Endothelial cell of umbilical vein (primary cell): ENCODE data around the gene KCNH1. TPM values are rescaled to one million over a fixed set of nuclear protein-coding genes. Genes with fewer than 3 reads are reported as not detected.

Experiments used
- BruUV-seq: library from RNA; stranded (reverse); fragments of 400-500 nt; replicated peaks from 2 replicates; lab custom pipeline; 2021; lab: Mats Ljungman, UMichigan
- CTCF ChIA-PET: fragments of 300-600, 350-600 bp; sonication (Branson Sonifier 250); formaldehyde crosslinking; loops from one replicate; lab custom pipeline; 2021; ENCODE audit warnings: antibody characterized with exemption, inconsistent platforms; lab: Charles Lee
- POLR2A ChIA-PET: fragments of 300-600, 350-600 bp; sonication (Branson Sonifier 250); formaldehyde crosslinking; loops from one replicate; lab custom pipeline; 2021; ENCODE audit warnings: antibody characterized with exemption, inconsistent platforms; lab: Charles Lee
- DNase-seq: peaks from one replicate; pipeline ENCODE4 v3.0.0-alpha.2; 2011; ENCODE audit warnings: low read depth, low spot score
- FAIRE-seq: peaks from 2 replicates; lab custom pipeline; 2011; peaks lifted over from hg19 to GRCh38; lab: Jason Lieb, UNC
- H2AFZ ChIP-seq: 2 replicates; pipeline ENCODE4 v1.6.0; 2012; ENCODE audit warnings: low read depth, low read length, control low read depth, inconsistent platforms
- H3K27ac ChIP-seq: 2 replicates; pipeline ENCODE4 v1.5.1; 2011; ENCODE audit warnings: low read depth, mild to moderate bottlenecking, control low read depth, low read length, moderate library complexity; ENCODE audit not compliant: insufficient read depth
- H3K27me3 ChIP-seq, 2 experiments: 2 replicates each; pipeline versions ENCODE4 v1.6.0 to v1.6.1; 2011; ENCODE audit warnings: low read length in 2 of 2, mixed read lengths in 1 of 2; ENCODE audit not compliant: control insufficient read depth in 2 of 2, insufficient read depth in 2 of 2
- H3K36me3 ChIP-seq, 2 experiments: 2 replicates in 1 of 2; 3 replicates in 1 of 2; pipeline ENCODE4 v1.5.1; 2011; ENCODE audit warnings: low read length in 2 of 2, mild to moderate bottlenecking in 1 of 2, moderate library complexity in 1 of 2; ENCODE audit not compliant: control insufficient read depth in 2 of 2, insufficient read depth in 2 of 2; ENCODE audit errors: extremely low read depth in 1 of 2
- H3K4me1 ChIP-seq: 3 replicates; pipeline ENCODE4 v1.5.1; 2011; ENCODE audit warnings: mild to moderate bottlenecking, low read length; ENCODE audit not compliant: control insufficient read depth, insufficient read depth; ENCODE audit errors: extremely low read depth
- H3K4me2 ChIP-seq: 2 replicates; pipeline ENCODE4 v1.6.1; 2011; ENCODE audit warnings: low read length, control low read depth, mixed read lengths; ENCODE audit not compliant: insufficient read depth
- H3K4me3 ChIP-seq, 3 experiments: fragments of 200-600 bp in 1 of 3; sonication (generic), shearing (Covaris generic) in 1 of 3; replicated peaks in 1 of 3; 2 replicates each; pipeline ENCODE4 v1.5.1; 2011 to 2016; ENCODE audit warnings: control low read depth in 3 of 3, low read length in 3 of 3, mild to moderate bottlenecking in 2 of 3, inconsistent platforms in 1 of 3, low read depth in 1 of 3, moderate library complexity in 1 of 3; ENCODE audit not compliant: insufficient read depth in 1 of 3
- H3K79me2 ChIP-seq: 2 replicates; pipeline ENCODE4 v1.6.0; 2012; ENCODE audit warnings: low read length, inconsistent platforms; ENCODE audit not compliant: control insufficient read depth, insufficient read depth
- H3K9ac ChIP-seq: replicated peaks from 2 replicates; pipeline ENCODE3; 2011; ENCODE audit warnings: low read length, control low read depth; ENCODE audit not compliant: insufficient read depth; ENCODE audit errors: extremely low read depth
- H3K9me1 ChIP-seq: replicated peaks from 3 replicates; pipeline ENCODE4 v1.6.0; 2011; ENCODE audit warnings: mild to moderate bottlenecking, low read length; ENCODE audit not compliant: control insufficient read depth, insufficient read depth; ENCODE audit errors: extremely low read depth
- H3K9me3 ChIP-seq: replicated peaks from 2 replicates; pipeline ENCODE4 v1.5.1; 2012; ENCODE audit warnings: low read length, inconsistent platforms; ENCODE audit not compliant: control insufficient read depth, insufficient read depth
- H4K20me1 ChIP-seq: replicated peaks from 2 replicates; pipeline ENCODE3; 2011; ENCODE audit warnings: mild to moderate bottlenecking, low read length; ENCODE audit not compliant: control insufficient read depth, insufficient read depth; ENCODE audit errors: extremely low read depth
- EZH2 ChIP-seq: IDR thresholded peaks from 2 replicates; pipeline ENCODE4 v1.6.1; 2012; ENCODE audit warnings: borderline replicate concordance, low read depth, mild to moderate bottlenecking, moderate library complexity, low read length, inconsistent platforms; ENCODE audit not compliant: severe bottlenecking
- FOS ChIP-seq: IDR thresholded peaks from 2 replicates; pipeline ENCODE4 v1.6.1; 2011; ENCODE audit warnings: mild to moderate bottlenecking, low read length, moderate library complexity, borderline replicate concordance; ENCODE audit not compliant: insufficient read depth
- GATA2 ChIP-seq: IDR thresholded peaks from 2 replicates; pipeline ENCODE4 v1.7.0; 2011; ENCODE audit warnings: low read depth, mild to moderate bottlenecking, moderate library complexity, mixed read lengths, low read length; ENCODE audit not compliant: insufficient read length, insufficient read depth
- JUN ChIP-seq: IDR thresholded peaks from 2 replicates; pipeline ENCODE4 v1.6.1; 2011; ENCODE audit warnings: borderline replicate concordance, low read depth; ENCODE audit not compliant: insufficient read length, insufficient read depth
- MYC ChIP-seq: IDR thresholded peaks from one replicate; pipeline ENCODE4 v1.6.1; 2011; ENCODE audit warnings: mild to moderate bottlenecking, low read depth, low read length
- POLR2A ChIP-seq: IDR thresholded peaks from 2 replicates; pipeline ENCODE4 v1.6.1; 2012; ENCODE audit warnings: low read depth, mild to moderate bottlenecking, control low read depth, low read length
- POLR2AphosphoS5 ChIP-seq: IDR thresholded peaks from 2 replicates; pipeline ENCODE4 v1.6.1; 2012; ENCODE audit warnings: low read depth, mild to moderate bottlenecking, control low read depth, low read length, moderate library complexity; ENCODE audit not compliant: insufficient read depth
- dilution Hi-C: fragments of 300-500 bp; cut with MboI; formaldehyde crosslinking; loops from one replicate; pipeline ENCODE4 v1.15.0; 2019; ENCODE audit warnings: low sequenced_read_pairs; ENCODE audit not compliant: extremely low pct_ligation_motif_present
- intact Hi-C: fragments of 100-400 bp; cut with micrococcal nuclease; formaldehyde crosslinking; loops from one replicate; pipeline ENCODE4 v1.10.0; 2022
- polyA plus RNA-seq, 4 experiments: library from polyadenylated mRNA; depleted of rRNA in 3 of 4; stranded (reverse) in 3 of 4; unstranded in 1 of 4; fragments of >200 nt; gene quantifications; 2 replicates each; pipeline versions ENCODE4 v1.2.1 to v1.2.3, GENCODE V29; 2011 to 2012; ENCODE audit warnings: missing spikeins in 1 of 4
- total RNA-seq: library from RNA; stranded (reverse); gene quantifications from 2 replicates; pipeline ENCODE4 v1.2.3, GENCODE V29; 2021
- TF ChIP-seq, protein P1 (sequence below): IDR thresholded peaks from 2 replicates; pipeline ENCODE4 v1.6.1; 2011; ENCODE audit not compliant: insufficient read depth, insufficient read length
- TF ChIP-seq, protein P2 (sequence below), 2 donors: IDR thresholded peaks; 1 replicate in 1 of 2; 2 replicates in 1 of 2; pipeline ENCODE4 v1.5.1; 2011; ENCODE audit warnings: low read length in 2 of 2, mild to moderate bottlenecking in 2 of 2, moderate library complexity in 2 of 2, control low read depth in 1 of 2, inconsistent platforms in 1 of 2, low read depth in 1 of 2; ENCODE audit not compliant: insufficient read depth in 1 of 2; ENCODE audit errors: extremely low read depth in 1 of 2

KCNH1 gene
- total and polyA plus RNA-seq, 2 donors (not counting 3 experiments of a cell fraction or from before 2014, with no cell fraction given) = not detected

DNA sequence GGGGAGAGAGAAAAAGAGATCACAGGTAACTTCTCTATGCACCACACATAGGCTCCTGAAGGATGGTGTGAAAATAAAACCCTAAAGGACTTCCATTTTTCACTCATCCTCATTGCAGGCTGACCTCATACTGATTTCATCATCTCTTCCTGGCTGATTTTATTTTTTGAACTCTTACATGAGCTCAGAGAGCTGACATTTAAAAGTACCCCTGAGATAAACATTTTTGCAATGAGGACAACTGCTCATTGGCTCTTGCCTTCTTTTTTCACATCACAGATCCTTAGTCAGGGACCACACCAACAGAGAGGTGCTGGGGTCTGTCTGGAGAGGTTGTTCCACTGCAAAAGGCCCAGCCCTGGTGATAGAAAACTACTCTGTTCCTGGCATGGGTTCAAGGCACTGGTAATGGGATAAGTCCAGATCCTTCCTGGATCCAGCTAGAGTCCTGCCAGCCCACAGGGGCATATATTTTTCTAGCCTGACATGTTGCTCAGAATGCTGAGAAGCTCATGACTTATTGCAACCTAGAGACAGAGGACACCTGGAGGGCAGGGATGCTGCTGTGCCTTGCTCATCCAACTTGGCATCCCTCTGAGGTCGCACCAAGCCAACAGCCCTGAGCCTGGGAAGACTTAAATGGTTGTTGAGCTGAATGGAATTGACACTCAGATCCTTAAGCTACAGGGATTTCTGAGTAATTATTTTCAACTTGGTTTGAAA lies 445.3 kb downstream of the KCNH1 start:
- no peak for TF ChIP-seq GATA2
- TF ChIP-seq POLR2A = no peak
- TF ChIP-seq MYC = no peak
- TF ChIP-seq, protein P1, sequence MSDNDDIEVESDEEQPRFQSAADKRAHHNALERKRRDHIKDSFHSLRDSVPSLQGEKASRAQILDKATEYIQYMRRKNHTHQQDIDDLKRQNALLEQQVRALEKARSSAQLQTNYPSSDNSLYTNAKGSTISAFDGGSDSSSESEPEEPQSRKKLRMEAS = no peak
- TF ChIP-seq, protein P2, sequence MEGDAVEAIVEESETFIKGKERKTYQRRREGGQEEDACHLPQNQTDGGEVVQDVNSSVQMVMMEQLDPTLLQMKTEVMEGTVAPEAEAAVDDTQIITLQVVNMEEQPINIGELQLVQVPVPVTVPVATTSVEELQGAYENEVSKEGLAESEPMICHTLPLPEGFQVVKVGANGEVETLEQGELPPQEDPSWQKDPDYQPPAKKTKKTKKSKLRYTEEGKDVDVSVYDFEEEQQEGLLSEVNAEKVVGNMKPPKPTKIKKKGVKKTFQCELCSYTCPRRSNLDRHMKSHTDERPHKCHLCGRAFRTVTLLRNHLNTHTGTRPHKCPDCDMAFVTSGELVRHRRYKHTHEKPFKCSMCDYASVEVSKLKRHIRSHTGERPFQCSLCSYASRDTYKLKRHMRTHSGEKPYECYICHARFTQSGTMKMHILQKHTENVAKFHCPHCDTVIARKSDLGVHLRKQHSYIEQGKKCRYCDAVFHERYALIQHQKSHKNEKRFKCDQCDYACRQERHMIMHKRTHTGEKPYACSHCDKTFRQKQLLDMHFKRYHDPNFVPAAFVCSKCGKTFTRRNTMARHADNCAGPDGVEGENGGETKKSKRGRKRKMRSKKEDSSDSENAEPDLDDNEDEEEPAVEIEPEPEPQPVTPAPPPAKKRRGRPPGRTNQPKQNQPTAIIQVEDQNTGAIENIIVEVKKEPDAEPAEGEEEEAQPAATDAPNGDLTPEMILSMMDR (IDR thresholded peaks at IDR 0.05; ENCODE audit: extremely low read depth in 1 of 2, insufficient read depth in 1 of 2, low read depth in 1 of 2, low read length in 2 of 2) = no peak
- TF ChIP-seq JUN = no peak
- TF ChIP-seq FOS = no peak
- no peak for TF ChIP-seq EZH2
- no peak for TF ChIP-seq POLR2AphosphoS5
- intact Hi-C loops = no loop called here
- ChIA-PET CTCF (no interaction called here), POLR2A (no interaction called here)
- H3K79me2 ChIP-seq = no peaks in the 10 kb centered on the region
- H3K9ac ChIP-seq = no peak overlapping the region
- H3K27me3 ChIP-seq = no peaks in the 10 kb centered on the region
- H2AFZ ChIP-seq = no peak overlapping the region
- no peak overlapping the region for H3K4me2 ChIP-seq
- H3K27ac ChIP-seq = no peak overlapping the region
- H3K36me3 ChIP-seq = no peaks in the 10 kb centered on the region
- BruUV-seq = no TSS peak
- H3K9me3 ChIP-seq = peaks cover 4% of the 10 kb centered on the region
- no peaks in the 10 kb centered on the region for H4K20me1 ChIP-seq
- dilution Hi-C loops = no loop called here
- FAIRE-seq (no peak), DNase-seq (no peak)
- no peak overlapping the region for H3K4me3 ChIP-seq
- no peaks in the 10 kb centered on the region for H3K4me1 ChIP-seq
- H3K9me1 ChIP-seq = no peaks in the 10 kb centered on the region
